ENCODE measurements around the gene GDA.

DNA sequence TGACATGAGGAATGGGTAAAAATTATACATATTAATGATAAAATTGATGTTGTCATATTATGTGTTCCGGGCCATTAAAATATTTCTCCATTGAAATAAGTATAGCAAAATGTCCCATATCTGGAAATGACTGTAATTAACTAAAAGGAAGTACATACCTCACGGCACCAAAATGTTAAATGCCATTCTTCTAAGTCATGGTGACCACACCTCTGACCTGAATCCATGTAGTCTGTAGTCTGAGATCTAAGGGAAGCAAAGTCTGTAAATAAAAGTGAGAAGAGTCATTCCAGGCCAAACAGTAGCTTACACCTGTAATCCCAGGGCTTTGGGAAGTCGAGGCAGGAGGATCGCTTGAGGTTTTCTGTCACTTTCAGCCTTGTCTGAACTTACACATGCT lies 8.7 kb upstream of the GDA start:
- TF ChIP-seq CTCF (IDR thresholded peaks at IDR 0.05) (no peak), POLR2A (IDR thresholded peaks at IDR 0.05) (no peak)

Data from uterus (tissue), 2 donors.